ENCODE data around the gene EGLN1. TPM values are rescaled to one million over a fixed set of nuclear protein-coding genes. Genes with fewer than 3 reads are reported as not detected.

The EGLN1 gene
- total RNA-seq, 1 experiment from 2014 or later: 27.1 TPM

- peaks cover 70% of the 10 kb centered on the region for H3K79me2 ChIP-seq (ENCODE audit: insufficient read depth, low read length)
- POLR2A ChIA-PET: no interaction called here
- no peak overlapping the region for H3K9ac ChIP-seq (ENCODE audit: low read length)
- no peaks in the 10 kb centered on the region for H3K9me2 ChIP-seq (ENCODE audit: insufficient read depth)
- peaks cover 3 to 6% of the 10 kb centered on the region in 2 experiments; a peak in 3 of 4 replicates for H3K36me3 ChIP-seq (ENCODE audit: control insufficient read depth in 1 of 2, insufficient read depth in 2 of 2, low read length in 2 of 2)
- peaks cover 14 to 28% of the 10 kb centered on the region in 2 experiments; a peak in 3 of 4 replicates for H3K4me1 ChIP-seq (ENCODE audit: control insufficient read depth in 1 of 2, insufficient read depth in 2 of 2, low read length in 2 of 2)
- TF ChIP-seq ATF3 (IDR thresholded peaks at IDR 0.05): no peak
- no peak for TF ChIP-seq SRF (IDR thresholded peaks at IDR 0.05; ENCODE audit: low read depth)
- no peak for TF ChIP-seq ZFX (IDR thresholded peaks at IDR 0.05)
- TF ChIP-seq SP1 (IDR thresholded peaks at IDR 0.05; ENCODE audit: low read depth): no peak
- TF ChIP-seq REST (IDR thresholded peaks at IDR 0.05; ENCODE audit: low read depth): no peak
- TF ChIP-seq TCF7L2 (IDR thresholded peaks at IDR 0.05; ENCODE audit: borderline replicate concordance, extremely low read depth, insufficient read depth, insufficient read length): no peak
- TF ChIP-seq SIN3A (IDR thresholded peaks at IDR 0.05; ENCODE audit: low read depth): no peak
- TF ChIP-seq ZBTB33 (IDR thresholded peaks at IDR 0.05; ENCODE audit: extremely low read depth, insufficient replicate concordance, low read length): no peak
- TF ChIP-seq JUND (IDR thresholded peaks at IDR 0.05): no peak
- no peak for TF ChIP-seq POLR2AphosphoS5 (IDR thresholded peaks at IDR 0.05; ENCODE audit: low read depth, low read length)
- TF ChIP-seq EZH2 (IDR thresholded peaks at IDR 0.05): no peak
- BruUV-seq (replicated peaks): no TSS peak
- H3K27me3 ChIP-seq (ENCODE audit: insufficient read depth, low read length): no peaks in the 10 kb centered on the region
- no peak overlapping the region for H3K4me3 ChIP-seq (replicated peaks in 1 of 2; ENCODE audit: low read depth in 1 of 2, low read length in 2 of 2)
- intact Hi-C loops (cut with micrococcal nuclease): no loop called here
- RAD21 ChIA-PET (ENCODE audit: low non-redundant PET in 1 of 2, low total read pairs in 2 of 2, uncharacterized antibody in 2 of 2, unreplicated experiment in 2 of 2): no interaction called here
- DNase-seq (ENCODE audit: low read depth, low spot score) (no peak), ATAC-seq (no peak)
- CTCF ChIA-PET: no interaction called here
- no peak overlapping the region for H3K4me2 ChIP-seq (ENCODE audit: low read length)
- no peak overlapping the region for H2AFZ ChIP-seq (ENCODE audit: low read depth, low read length, poor library complexity, severe bottlenecking)
- no peak overlapping the region for H3K27ac ChIP-seq (ENCODE audit: low read depth, low read length)
- no peaks in the 10 kb centered on the region for H4K20me1 ChIP-seq (ENCODE audit: insufficient read depth)
- H3K9me3 ChIP-seq (ENCODE audit: control insufficient read depth in 1 of 2, insufficient read depth in 1 of 2, low read depth in 1 of 2, low read length in 2 of 2): no peaks in the 10 kb centered on the region
Measured at GRCh38 chr1:231340328-231341013, 81.6 kb downstream of the EGLN1 start.

Measured in HCT116 (cell line).